ENCODE data around the gene CLRN2.

DNA sequence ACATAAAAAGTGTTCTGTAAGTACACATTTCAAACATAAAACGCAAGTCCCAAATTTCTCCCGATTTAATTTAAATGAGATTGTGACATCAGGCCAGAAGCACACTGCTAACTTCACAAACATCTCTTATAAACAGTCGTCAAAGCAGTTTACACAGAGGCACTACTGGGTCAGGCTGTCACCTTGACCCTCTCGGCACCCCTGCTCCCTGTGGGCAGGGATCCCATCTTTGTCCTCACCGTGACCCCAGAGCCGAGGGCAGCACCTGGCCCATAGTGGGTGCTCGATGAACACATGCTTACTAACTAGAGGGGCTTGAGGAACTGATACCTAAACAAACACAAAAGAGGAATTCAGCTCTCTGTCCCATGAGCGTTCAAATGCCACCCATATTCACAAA is 25.2 kb upstream of the CLRN2 start:
- TF ChIP-seq, protein P1, sequence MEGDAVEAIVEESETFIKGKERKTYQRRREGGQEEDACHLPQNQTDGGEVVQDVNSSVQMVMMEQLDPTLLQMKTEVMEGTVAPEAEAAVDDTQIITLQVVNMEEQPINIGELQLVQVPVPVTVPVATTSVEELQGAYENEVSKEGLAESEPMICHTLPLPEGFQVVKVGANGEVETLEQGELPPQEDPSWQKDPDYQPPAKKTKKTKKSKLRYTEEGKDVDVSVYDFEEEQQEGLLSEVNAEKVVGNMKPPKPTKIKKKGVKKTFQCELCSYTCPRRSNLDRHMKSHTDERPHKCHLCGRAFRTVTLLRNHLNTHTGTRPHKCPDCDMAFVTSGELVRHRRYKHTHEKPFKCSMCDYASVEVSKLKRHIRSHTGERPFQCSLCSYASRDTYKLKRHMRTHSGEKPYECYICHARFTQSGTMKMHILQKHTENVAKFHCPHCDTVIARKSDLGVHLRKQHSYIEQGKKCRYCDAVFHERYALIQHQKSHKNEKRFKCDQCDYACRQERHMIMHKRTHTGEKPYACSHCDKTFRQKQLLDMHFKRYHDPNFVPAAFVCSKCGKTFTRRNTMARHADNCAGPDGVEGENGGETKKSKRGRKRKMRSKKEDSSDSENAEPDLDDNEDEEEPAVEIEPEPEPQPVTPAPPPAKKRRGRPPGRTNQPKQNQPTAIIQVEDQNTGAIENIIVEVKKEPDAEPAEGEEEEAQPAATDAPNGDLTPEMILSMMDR (IDR thresholded peaks at IDR 0.05; ENCODE audit: extremely low read depth in 1 of 2, insufficient read depth in 1 of 2, low read depth in 1 of 2, low read length in 2 of 2), result no peak
- no peak for TF ChIP-seq EZH2 (IDR thresholded peaks at IDR 0.05; ENCODE audit: borderline replicate concordance, low read depth, low read length, severe bottlenecking)
- no peak for TF ChIP-seq POLR2A (IDR thresholded peaks at IDR 0.05; ENCODE audit: low read depth, low read length)
- no peak for TF ChIP-seq GATA2 (IDR thresholded peaks at IDR 0.05; ENCODE audit: insufficient read depth, insufficient read length, low read depth, low read length)
- TF ChIP-seq MYC (IDR thresholded peaks at IDR 0.05; ENCODE audit: low read depth, low read length), result no peak
- no peak for TF ChIP-seq POLR2AphosphoS5 (IDR thresholded peaks at IDR 0.05; ENCODE audit: insufficient read depth, low read depth, low read length)
- no peak for TF ChIP-seq FOS (IDR thresholded peaks at IDR 0.05; ENCODE audit: borderline replicate concordance, insufficient read depth, low read length)
- TF ChIP-seq, protein P2, sequence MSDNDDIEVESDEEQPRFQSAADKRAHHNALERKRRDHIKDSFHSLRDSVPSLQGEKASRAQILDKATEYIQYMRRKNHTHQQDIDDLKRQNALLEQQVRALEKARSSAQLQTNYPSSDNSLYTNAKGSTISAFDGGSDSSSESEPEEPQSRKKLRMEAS (IDR thresholded peaks at IDR 0.05; ENCODE audit: insufficient read depth, insufficient read length), result no peak
- no peak for TF ChIP-seq JUN (IDR thresholded peaks at IDR 0.05; ENCODE audit: borderline replicate concordance, insufficient read depth, insufficient read length, low read depth)
